Tibial nerve (tissue), 4 donors: ENCODE measurements around the gene DAPK2. TPM values are rescaled to one million over a fixed set of nuclear protein-coding genes. Genes with fewer than 3 reads are reported as not detected.

Experiments used
- DNase-seq, 2 donors: peaks; one replicate each; pipeline ENCODE4 v3.0.0-alpha.2; 2019; ENCODE audit warnings: low spot score in 2 of 2
- H3K27ac ChIP-seq, 4 donors: fragments of 200-600 bp; sonication (generic) in 3 of 4; one replicate each; pipeline ENCODE4 v1.5.1; 2017 to 2019; ENCODE audit warnings: mild to moderate bottlenecking in 1 of 4
- H3K27me3 ChIP-seq, 2 donors: fragments of 200-600 bp; sonication (generic) in 1 of 2; one replicate each; pipeline versions ENCODE4 v1.5.1 to v1.6.0; 2017 to 2019
- H3K36me3 ChIP-seq, 3 donors: fragments of 200-600 bp; sonication (generic); one replicate each; pipeline ENCODE4 v1.5.1; 2018 to 2019
- H3K4me1 ChIP-seq, 4 donors: fragments of 200-600 bp; sonication (generic) in 3 of 4; one replicate each; pipeline ENCODE4 v1.5.1; 2017 to 2019
- H3K4me3 ChIP-seq, 4 donors: fragments of 200-600 bp; sonication (generic) in 3 of 4; one replicate each; pipeline ENCODE4 v1.5.1; 2017 to 2019; ENCODE audit warnings: mild to moderate bottlenecking in 1 of 4, moderate library complexity in 1 of 4
- H3K9me3 ChIP-seq, 4 donors: fragments of 200-600 bp; sonication (generic) in 3 of 4; one replicate each; pipeline ENCODE4 v1.5.1; 2017 to 2019
- EP300 ChIP-seq, 2 donors: sonication (generic); formaldehyde crosslinking; IDR thresholded peaks; one replicate each; pipeline ENCODE4 v1.6.1; 2017; ENCODE audit warnings: antibody characterized with exemption in 2 of 2, mild to moderate bottlenecking in 1 of 2
- POLR2A ChIP-seq, 2 donors: fragments of 450-650 bp; IDR thresholded peaks; one replicate each; pipeline ENCODE4 v1.6.1; 2017; ENCODE audit warnings: antibody characterized with exemption in 2 of 2, mild to moderate bottlenecking in 2 of 2, moderate library complexity in 2 of 2
- WGBS, 2 donors: methylation state at CpG; one replicate each; pipeline ENCODE4 v1.1.5; 2018; 5-methylcytosine and 5-hydroxymethylcytosine counted together
- total RNA-seq, 4 donors: library from RNA; depleted of rRNA; stranded (reverse); fragments of >200 nt; gene quantifications; one replicate each; pipeline ENCODE4 v1.1.0, GENCODE V29; 2016
- TF ChIP-seq, protein P1 (sequence below), 5 experiments: fragments of 200-600 bp in 3 of 5; fragments of 450-650 bp in 2 of 5; sonication (generic) in 3 of 5; IDR thresholded peaks; one replicate each; pipeline ENCODE4 v1.5.1; 2016 to 2019; ENCODE audit warnings: antibody characterized with exemption in 5 of 5, mild to moderate bottlenecking in 3 of 5, moderate library complexity in 2 of 5

Gene DAPK2
- total RNA-seq, 4 donors from 2014 or later, result 28.9 to 75.9 (median 56.7) TPM

GRCh38 chr15:63861946-63862517 is 184.3 kb downstream of the DAPK2 start:
- 93 to 97% methylated on average over 2 of the region's 2 CpGs for WGBS, 2 donors
- Histone ChIP-seq H3K4me3 (no peak overlapping the region), H3K27ac (no peak overlapping the region), H3K27me3 (no peaks in the 10 kb centered on the region), H3K36me3 (no peaks in the 10 kb centered on the region), H3K9me3 (no peaks in the 10 kb centered on the region), H3K4me1 (no peaks in the 10 kb centered on the region)
- TF ChIP-seq, protein P1, sequence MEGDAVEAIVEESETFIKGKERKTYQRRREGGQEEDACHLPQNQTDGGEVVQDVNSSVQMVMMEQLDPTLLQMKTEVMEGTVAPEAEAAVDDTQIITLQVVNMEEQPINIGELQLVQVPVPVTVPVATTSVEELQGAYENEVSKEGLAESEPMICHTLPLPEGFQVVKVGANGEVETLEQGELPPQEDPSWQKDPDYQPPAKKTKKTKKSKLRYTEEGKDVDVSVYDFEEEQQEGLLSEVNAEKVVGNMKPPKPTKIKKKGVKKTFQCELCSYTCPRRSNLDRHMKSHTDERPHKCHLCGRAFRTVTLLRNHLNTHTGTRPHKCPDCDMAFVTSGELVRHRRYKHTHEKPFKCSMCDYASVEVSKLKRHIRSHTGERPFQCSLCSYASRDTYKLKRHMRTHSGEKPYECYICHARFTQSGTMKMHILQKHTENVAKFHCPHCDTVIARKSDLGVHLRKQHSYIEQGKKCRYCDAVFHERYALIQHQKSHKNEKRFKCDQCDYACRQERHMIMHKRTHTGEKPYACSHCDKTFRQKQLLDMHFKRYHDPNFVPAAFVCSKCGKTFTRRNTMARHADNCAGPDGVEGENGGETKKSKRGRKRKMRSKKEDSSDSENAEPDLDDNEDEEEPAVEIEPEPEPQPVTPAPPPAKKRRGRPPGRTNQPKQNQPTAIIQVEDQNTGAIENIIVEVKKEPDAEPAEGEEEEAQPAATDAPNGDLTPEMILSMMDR (IDR thresholded peaks at IDR 0.05), result no peak
- TF ChIP-seq EP300 (IDR thresholded peaks at IDR 0.05), result no peak
- no peak for TF ChIP-seq POLR2A (IDR thresholded peaks at IDR 0.05)
- no peak for DNase-seq

DNA sequence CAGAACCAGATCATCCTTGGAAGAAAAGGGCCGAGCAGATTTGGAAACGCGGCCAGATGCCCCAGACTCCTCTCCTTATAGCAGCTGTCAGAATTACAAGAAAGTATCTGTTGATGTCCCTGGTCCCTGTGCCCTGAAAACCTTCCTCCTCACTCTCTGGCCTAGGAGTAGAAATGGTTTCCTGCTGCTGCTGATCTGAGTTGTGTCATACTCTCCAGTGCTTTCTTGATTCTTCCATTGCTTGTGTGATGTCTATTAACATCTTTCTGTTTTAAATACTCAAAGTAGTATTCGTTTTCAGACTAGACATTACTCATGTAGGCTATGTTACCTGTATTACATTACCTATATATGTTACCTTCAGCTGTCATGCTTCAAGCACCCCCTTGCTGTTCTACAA is 185.7 kb downstream of the DAPK2 start:
- Histone ChIP-seq H3K27ac (no peak overlapping the region), H3K36me3 (no peaks in the 10 kb centered on the region), H3K9me3 (no peaks in the 10 kb centered on the region), H3K4me1 (no peaks in the 10 kb centered on the region), H3K4me3 (no peak overlapping the region), H3K27me3 (no peaks in the 10 kb centered on the region)
- no peak for DNase-seq
- WGBS, 2 donors, result 77 to 79% methylated on average over 4 of the region's 4 CpGs
- TF ChIP-seq POLR2A (IDR thresholded peaks at IDR 0.05) (no peak), EP300 (IDR thresholded peaks at IDR 0.05) (no peak)
- TF ChIP-seq, protein P1 (IDR thresholded peaks at IDR 0.05), result no peak

DNA sequence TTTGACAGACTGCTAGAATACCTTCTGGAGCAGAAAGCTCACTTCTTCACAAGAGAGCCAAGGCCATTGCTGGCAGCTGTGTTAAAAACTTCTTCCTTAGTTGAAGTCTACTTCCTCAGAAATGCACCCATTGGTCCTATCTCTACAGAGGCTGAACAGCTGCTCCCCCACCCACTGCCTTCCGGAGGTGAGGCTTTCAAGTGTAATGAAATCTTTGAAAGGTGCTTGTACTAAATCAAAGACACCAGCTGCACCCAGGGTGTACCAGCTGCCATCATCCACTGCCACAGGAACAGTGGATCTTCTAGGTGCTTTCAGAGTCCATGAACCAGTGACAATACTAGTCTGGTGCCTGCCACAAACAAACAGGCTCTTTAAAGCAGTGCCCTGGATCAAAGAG is 186.1 kb downstream of the DAPK2 start:
- DNase-seq, result no peak
- WGBS, 2 donors, result 67 to 95% methylated on average over 1 of the region's 1 CpG

GRCh38 chr15:63858881-63859280 is 187.4 kb downstream of the DAPK2 start:
- no peak for DNase-seq
- no peak overlapping the region for H3K4me3 ChIP-seq
- H3K27ac ChIP-seq, result no peak overlapping the region
- TF ChIP-seq EP300 (IDR thresholded peaks at IDR 0.05), result peak in 1 of 2 donors; percentile 18
- TF ChIP-seq, protein P1 (IDR thresholded peaks at IDR 0.05), result no peak
- no peaks in the 10 kb centered on the region for H3K27me3 ChIP-seq
- no peaks in the 10 kb centered on the region for H3K4me1 ChIP-seq
- no peaks in the 10 kb centered on the region for H3K9me3 ChIP-seq
- 24 to 25% methylated on average over 3 of the region's 3 CpGs for WGBS, 2 donors
- no peaks in the 10 kb centered on the region for H3K36me3 ChIP-seq

More for the DNA sequence above, 186.1 kb downstream of the DAPK2 start:
- H3K9me3 ChIP-seq, result no peaks in the 10 kb centered on the region
- no peaks in the 10 kb centered on the region for H3K27me3 ChIP-seq
- no peaks in the 10 kb centered on the region for H3K4me1 ChIP-seq
- no peak overlapping the region for H3K4me3 ChIP-seq
- TF ChIP-seq POLR2A (IDR thresholded peaks at IDR 0.05) (no peak), EP300 (IDR thresholded peaks at IDR 0.05) (no peak)
- TF ChIP-seq, protein P1 (IDR thresholded peaks at IDR 0.05), result no peak
- no peaks in the 10 kb centered on the region for H3K36me3 ChIP-seq
- no peak overlapping the region for H3K27ac ChIP-seq

- Histone ChIP-seq H3K36me3 (no peaks in the 10 kb centered on the region), H3K4me1 (no peaks in the 10 kb centered on the region), H3K27me3 (no peaks in the 10 kb centered on the region), H3K9me3 (no peaks in the 10 kb centered on the region), H3K4me3 (no peak overlapping the region), H3K27ac (no peak overlapping the region)
- TF ChIP-seq, protein P1 (IDR thresholded peaks at IDR 0.05), result no peak
- TF ChIP-seq EP300 (IDR thresholded peaks at IDR 0.05) (no peak), POLR2A (IDR thresholded peaks at IDR 0.05) (no peak)
- 95 to 98% methylated on average over 5 of the region's 5 CpGs for WGBS, 2 donors
- no peak for DNase-seq
Measured at GRCh38 chr15:63858448-63858847, 187.8 kb downstream of the DAPK2 start.
